H1 (cell line): Measurements from ENCODE around the gene ADD2. TPM values are rescaled to one million over a fixed set of nuclear protein-coding genes. Genes with fewer than 3 reads are reported as not detected.

ENCODE experiments used
- BRCA1 ChIP-seq: IDR thresholded peaks from 2 replicates; pipeline ENCODE4 v1.6.1; 2012; ENCODE audit warnings: low read depth, low read length, improper control_type of control experiment
- CHD7 ChIP-seq: fragments of 300-600 bp; sonication (generic); IDR thresholded peaks from 2 replicates; pipeline ENCODE4 v1.7.1; 2012; ENCODE audit warnings: low read length, moderate library complexity, mild to moderate bottlenecking, inconsistent platforms; ENCODE audit not compliant: insufficient replicate concordance
- CTCF ChIP-seq, 3 experiments: IDR thresholded peaks; 1 replicate in 2 of 3; 2 replicates in 1 of 3; pipeline versions ENCODE4 v1.5.1 to v1.6.1; 2011; ENCODE audit warnings: low read length in 3 of 3, mild to moderate bottlenecking in 3 of 3, inconsistent platforms in 2 of 3, low read depth in 1 of 3, moderate library complexity in 1 of 3; ENCODE audit not compliant: insufficient read depth in 1 of 3; ENCODE audit errors: control extremely low read depth in 1 of 3
- JUN ChIP-seq: IDR thresholded peaks from 2 replicates; pipeline ENCODE4 v1.6.1; 2011; ENCODE audit warnings: low read depth, mild to moderate bottlenecking, improper control_type of control experiment, low read length
- KDM1A ChIP-seq: fragments of 200-600, 300-600 bp; sonication (generic); IDR thresholded peaks from 2 replicates; pipeline ENCODE4 v1.7.1; 2016; ENCODE audit warnings: mild to moderate bottlenecking, low read length, borderline replicate concordance
- NRF1 ChIP-seq: IDR thresholded peaks from 2 replicates; pipeline ENCODE4 v1.6.1; 2011; ENCODE audit warnings: mild to moderate bottlenecking, low read depth, low read length, improper control_type of control experiment
- TAF7 ChIP-seq: optimal IDR thresholded peaks from 2 replicates; pipeline ENCODE3; 2011; ENCODE audit warnings: low read depth, mild to moderate bottlenecking, inconsistent platforms, low read length, moderate library complexity, borderline replicate concordance
- TCF12 ChIP-seq: IDR thresholded peaks from 2 replicates; pipeline ENCODE4 v1.6.1; 2011; ENCODE audit warnings: low read depth, mild to moderate bottlenecking, low read length
- polyA plus RNA-seq, 7 experiments: library from polyadenylated mRNA; depleted of rRNA in 3 of 7; stranded (reverse) in 5 of 7; unstranded in 2 of 7; fragments of >200 nt in 5 of 7; fragments of 200-250 nt in 2 of 7; gene quantifications; 1 replicate in 5 of 7; 2 replicates in 1 of 7; 4 replicates in 1 of 7; pipeline versions ENCODE4 v1.2.1 to v1.2.3, GENCODE V29; 2011 to 2013; ENCODE audit warnings: missing spikeins in 2 of 7, mixed read lengths in 2 of 7
- total RNA-seq: library from RNA; stranded (reverse); fragmentation: NEBNext Ultra II Directional; extraction: Animal tissue kit (Norgen Biotek cat#: 25700); gene quantifications from 2 replicates; pipeline ENCODE4 v1.2.1, GENCODE V29; 2021

ADD2 gene
- total and polyA plus RNA-seq, 2 of the 8 experiments (the other 6 are each of a cell fraction or from before 2014, with no cell fraction given), result 58.5 to 170 TPM

DNA sequence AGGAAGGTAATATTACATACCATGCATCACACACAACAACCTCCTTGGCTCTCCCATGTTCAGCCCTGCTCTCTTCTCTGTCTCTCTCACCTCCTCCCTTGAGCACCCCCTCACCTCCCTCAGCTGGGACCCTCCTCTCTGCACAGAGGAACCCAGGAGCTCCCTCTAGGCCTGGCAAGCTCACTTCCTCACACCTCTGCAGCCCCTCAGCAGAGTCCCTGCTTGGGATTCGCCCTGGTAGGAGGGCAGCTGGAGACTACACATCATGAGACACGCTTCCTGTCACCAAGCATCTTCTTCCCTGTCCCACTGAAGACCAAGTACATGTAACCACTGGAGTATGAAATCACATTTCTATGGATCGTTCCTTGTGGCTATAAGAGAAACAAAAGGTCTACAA lies 51.0 kb downstream of the ADD2 start (continued):
- TF ChIP-seq CHD7 (no peak), KDM1A (no peak), JUN (no peak), TAF7 (no peak), NRF1 (no peak), TCF12 (no peak), BRCA1 (no peak), CTCF (IDR thresholded peaks at IDR 0.05; ENCODE audit: control extremely low read depth in 1 of 3, insufficient read depth in 1 of 3, low read depth in 1 of 3, low read length in 3 of 3) (no peak)
